GM21529 (cell line): ENCODE measurements around the gene MRNIP.

Experiments used
- ATAC-seq: cut with Tn5 transposase; IDR thresholded peaks from one replicate; pipeline ENCODE4 v1.9.1; 2021; ENCODE audit not compliant: unreplicated experiment

MRNIP gene

DNA sequence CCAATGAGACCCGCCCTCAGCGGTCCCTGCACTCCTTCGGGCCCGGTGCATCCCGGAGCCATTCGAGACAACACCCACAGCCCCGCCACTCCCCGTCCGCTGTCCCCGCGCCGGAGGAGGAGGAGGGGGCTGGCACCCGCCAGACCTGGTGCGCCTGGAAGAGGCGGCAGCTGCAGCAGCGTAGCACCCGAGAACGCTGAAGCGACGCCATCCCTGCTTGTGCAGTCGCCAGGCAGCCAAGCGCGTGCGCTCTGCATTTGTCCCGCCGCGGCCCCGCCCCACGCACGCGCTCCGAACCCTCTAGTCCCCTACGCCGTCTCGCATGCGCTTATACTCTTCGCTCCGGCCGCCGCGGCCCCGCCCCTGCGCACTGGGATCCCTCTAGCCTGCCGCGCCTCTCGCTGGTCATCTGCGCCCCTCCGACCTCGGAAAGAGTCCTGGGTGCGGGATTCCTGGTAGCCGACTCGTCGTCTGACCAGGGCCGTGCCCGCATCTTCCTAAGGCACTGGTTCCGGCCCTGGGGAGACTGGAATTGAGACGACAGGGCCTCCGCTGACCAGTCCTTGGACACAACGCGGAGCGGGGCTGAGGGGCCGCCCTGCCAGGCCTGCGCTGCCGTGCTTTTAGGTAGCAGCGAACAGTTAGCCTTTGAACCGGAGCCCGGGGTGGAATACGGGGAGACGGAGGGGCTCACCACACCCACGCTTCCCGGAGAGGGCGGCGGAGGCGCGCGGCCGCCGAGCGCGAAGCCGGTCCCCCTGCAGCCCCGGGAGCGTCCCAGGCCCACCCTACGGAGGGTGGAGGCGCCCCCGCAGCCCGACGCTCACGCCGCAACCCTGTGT lies at the start of gene MRNIP:
Gene MRNIP (minus strand): TSS at position 232 of the 842 bp plus-strand sequence. CDS start 21 bp downstream, at position 211.
- ATAC-seq = peak; percentile 97

DNA sequence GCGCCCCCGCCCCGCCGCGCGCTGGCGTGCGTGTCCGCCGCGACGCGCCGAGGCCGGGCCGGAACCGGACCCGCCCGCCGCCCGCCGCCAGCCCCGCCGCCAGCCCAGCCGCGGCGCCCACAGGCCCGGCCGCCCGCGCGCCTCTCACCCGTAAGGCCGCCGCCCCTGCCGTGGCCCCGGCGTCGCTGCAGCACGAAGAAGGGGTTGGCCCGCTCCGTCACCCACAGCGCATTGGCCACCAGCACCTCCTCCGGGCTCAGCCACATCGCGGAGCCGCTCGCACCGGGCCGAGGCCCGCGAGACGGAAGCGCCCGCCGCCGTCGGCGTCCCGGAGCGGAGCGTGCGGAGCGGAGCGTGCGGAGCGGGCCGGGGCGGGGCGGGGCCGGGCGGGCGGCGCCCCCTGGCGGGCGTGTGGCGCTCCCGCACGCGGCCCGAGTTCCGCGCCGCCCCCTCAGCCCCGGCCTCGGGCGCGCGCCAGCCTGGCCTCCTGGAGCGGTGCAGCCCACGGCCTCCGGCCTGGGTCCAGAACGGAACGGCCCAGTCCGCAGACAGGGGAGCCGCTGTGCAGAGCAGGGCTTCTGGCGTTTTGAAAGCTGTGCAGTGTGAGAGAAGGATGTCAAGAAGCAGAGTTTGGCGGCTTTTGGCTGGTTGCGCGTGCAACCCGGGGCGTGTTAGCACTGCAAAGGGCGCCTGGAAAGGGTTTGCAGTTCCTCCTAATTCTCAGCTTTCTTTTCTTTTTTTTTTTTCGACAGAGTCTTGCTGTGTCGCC lies 49.1 kb upstream of the MRNIP start, which contains the start of gene TBC1D9B:
Gene TBC1D9B (minus strand): TSS at position 342 of the 769 bp plus-strand sequence. CDS start 76 bp downstream, at position 266.
- peak; percentile 88 for ATAC-seq

GRCh38 chr5:179906795-179907555 lies 48.4 kb upstream of the MRNIP start:
- ATAC-seq = no peak

- ATAC-seq = no peak
These were observed 47.7 kb upstream of the MRNIP start for GRCh38 chr5:179906294-179906794.

- no peak for ATAC-seq
These were observed 46.5 kb upstream of the MRNIP start for GRCh38 chr5:179905161-179905560.

DNA sequence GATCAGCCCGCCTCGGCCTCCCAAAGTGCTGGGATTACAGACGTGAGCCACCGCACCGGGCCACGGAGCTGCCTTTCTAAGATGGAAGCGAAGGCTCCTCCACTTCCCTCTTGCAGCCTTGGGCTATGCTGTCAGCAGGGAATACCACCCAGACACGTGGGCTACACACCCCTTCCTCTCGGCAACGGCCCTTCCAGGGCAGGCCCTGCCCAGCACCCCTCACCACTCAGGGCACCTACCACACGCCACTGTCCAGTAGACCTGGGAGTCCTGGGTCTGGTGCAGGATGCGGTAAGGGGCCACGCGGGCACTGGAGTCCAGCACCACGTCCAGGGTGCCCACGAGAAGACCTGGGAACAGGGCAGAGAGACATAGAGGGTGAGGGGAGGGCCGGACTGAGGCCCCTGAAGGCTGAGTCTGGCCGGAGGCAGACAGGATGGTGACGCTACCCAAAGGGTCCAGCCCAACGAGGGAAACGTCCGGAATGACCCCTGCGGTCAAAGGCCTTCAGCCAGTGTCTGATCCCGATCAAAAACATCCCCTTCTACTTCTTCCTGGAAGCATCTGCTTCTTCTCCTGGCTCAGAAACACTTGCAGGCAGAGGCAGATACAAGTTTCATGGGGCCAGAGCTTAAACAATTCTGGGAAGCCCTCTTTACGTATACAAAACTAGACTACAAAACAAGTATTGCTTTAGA lies 46.0 kb upstream of the MRNIP start:
- no peak for ATAC-seq

GRCh38 chr5:179902763-179903158 lies 44.1 kb upstream of the MRNIP start:
- no peak for ATAC-seq

DNA sequence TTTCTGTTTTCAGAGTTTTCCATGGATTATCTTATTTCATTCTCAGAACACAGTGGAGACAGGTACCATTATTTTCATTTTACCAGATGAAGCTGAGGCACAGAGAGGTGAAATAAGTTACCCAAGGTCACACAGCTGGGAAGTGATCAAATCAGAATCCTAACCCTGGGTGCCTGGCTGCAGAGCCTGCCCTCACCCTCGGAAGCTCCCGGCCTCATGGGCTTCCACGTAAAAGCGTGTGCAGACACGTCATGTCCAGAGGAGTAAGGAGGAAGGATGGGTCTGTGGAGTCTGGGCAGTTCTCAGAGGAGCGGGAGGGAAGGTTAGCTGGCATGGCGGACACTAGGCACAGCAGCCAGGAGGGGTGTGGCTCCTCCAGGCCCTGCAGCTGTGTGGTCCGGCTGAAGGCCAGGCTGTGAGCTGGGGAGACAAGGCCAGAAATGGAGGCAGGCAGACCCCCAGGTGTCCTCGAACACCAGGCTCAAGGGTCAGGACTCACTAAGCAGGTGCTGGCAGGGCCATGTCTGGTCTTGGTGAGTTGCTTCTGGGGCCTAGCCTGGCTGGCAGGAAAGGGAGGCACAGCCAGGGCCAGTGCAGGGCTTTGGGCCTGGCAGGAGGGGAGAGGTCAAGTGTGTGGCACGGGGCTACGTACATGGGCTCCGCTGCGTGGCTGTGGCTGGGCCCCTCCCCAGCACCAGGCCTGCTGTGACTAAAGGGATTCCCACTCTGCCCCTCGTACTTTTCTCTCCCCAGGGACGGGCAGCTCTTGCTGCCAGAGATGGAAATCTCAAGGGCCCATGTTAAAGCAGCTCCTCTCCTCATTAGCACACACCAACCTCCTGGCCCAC lies 43.5 kb upstream of the MRNIP start:
- no peak for ATAC-seq

DNA sequence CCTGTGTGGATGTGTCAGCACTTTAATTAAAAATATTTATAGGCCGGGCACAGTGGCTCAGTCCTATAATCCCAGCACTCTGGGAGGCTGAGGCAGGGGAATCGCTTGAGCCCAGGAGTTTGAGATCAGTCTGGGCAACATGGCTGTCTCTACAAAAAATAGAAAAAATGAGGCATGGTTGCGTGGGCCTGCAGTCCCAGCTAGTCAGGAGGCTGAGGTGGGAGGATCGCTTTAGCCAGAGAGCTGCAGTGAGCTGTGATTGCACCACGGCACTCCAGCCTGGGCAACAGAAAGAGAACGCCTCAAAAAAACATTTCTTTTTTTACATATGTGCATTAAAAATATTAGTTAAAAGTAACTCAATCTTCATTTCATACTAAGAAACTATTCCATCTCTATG lies 42.8 kb upstream of the MRNIP start:
- ATAC-seq = no peak

DNA sequence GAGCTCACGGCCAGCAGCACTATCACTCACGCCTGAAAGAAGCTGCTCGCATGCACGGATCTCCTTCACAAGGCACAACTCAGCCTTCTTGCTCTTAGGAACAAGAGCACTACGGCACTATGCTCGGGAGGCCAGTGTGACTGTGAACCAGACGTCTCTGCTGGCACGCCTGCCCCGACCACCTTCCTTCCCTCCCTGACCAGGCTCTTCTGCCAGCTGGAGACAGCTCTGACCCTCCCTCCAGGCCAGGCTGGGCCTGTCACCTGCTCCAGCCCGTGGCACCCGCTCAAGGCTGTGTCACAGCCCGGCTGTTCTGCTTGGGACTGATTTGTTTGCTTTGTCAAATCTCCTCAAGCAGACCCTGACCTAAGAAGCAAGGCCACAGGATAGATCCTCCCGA lies 42.1 kb upstream of the MRNIP start:
- no peak for ATAC-seq

- ATAC-seq = no peak
These were observed 41.6 kb upstream of the MRNIP start for GRCh38 chr5:179900206-179900605.

DNA sequence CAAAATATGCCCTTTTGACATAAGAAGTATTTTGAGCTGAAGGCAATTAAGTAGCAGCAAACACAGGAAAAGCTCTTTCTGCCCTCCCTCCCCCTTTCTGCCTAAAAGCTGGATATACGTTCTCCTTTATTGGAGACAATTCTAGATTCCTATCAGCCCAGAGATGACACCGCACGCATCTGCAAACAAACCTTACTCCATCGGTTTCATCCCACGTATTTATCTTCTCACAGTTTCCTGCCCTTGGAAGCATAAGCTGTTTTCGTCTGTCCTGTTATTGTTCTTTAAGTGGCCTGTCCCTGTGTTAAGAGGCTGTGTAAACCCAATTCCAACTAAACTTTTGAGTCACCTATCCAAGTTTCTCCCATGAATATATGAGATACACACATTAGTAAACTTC lies 37.2 kb upstream of the MRNIP start:
- ATAC-seq = no peak

DNA sequence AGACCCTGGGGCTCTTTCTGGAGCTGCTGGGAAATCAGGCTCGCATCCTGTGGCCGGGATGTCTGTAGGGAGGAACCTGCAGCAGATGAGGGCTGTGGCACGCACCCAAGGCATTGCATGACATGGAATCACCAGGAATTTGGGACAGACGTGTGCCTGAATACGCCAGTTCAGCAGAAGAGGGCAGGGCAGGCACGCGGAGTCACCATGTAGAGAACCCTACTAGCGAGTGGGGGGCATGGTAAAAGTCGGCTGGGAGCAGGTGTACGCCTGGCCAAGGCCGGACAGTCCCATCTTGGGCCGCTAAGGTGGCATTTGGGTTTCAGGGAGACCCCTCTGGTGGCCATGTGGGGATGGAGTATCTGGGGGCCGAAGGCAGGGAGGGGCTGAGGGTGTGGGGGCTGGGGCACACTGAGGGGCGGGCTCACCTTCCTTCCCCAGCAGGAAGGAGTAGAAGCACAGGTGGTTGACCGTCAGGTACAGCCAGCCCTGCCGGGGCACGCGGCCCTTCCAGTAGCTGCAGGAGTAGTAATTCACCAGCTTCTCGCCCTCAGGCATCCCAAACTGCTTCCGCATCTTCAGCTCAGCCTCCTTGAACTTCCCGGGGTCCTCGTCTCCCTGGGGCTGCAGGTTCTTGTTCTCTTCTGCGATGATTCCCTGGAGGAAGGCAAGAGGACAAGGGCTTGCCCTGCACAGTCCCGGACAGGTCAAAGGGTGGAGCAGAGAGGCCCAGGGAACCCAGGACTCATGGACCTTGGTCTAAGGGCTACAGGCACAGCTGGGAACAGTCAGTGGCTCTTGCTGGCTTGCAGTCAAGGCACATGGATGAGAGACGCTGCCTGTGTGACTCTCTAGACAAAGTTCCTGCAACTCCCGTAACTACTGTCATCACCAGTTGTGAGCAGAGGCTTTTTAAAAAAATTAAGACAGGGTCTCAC lies 35.6 kb upstream of the MRNIP start:
- ATAC-seq = no peak

- ATAC-seq = no peak
These were observed 34.7 kb upstream of the MRNIP start for GRCh38 chr5:179893076-179893957.

DNA sequence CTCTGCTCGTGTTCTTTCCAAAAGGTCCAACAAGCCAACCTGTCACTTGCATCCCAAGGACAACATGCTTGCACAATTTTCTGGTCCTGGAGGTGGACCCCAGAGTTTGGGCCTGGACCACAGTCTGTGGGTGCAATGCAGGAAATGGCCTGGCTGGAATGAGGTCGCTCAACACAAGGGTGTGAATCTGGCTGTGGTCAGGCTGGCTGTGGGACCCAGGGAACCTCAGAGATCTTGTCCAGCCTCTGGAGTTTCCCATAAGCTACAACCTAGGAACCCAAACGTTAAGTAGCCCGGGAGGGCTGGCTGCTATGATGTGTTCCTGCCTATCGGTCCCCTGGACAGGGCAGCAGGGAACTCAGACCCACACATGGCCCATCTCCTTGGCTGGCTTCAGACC lies 33.6 kb upstream of the MRNIP start:
- no peak for ATAC-seq

DNA sequence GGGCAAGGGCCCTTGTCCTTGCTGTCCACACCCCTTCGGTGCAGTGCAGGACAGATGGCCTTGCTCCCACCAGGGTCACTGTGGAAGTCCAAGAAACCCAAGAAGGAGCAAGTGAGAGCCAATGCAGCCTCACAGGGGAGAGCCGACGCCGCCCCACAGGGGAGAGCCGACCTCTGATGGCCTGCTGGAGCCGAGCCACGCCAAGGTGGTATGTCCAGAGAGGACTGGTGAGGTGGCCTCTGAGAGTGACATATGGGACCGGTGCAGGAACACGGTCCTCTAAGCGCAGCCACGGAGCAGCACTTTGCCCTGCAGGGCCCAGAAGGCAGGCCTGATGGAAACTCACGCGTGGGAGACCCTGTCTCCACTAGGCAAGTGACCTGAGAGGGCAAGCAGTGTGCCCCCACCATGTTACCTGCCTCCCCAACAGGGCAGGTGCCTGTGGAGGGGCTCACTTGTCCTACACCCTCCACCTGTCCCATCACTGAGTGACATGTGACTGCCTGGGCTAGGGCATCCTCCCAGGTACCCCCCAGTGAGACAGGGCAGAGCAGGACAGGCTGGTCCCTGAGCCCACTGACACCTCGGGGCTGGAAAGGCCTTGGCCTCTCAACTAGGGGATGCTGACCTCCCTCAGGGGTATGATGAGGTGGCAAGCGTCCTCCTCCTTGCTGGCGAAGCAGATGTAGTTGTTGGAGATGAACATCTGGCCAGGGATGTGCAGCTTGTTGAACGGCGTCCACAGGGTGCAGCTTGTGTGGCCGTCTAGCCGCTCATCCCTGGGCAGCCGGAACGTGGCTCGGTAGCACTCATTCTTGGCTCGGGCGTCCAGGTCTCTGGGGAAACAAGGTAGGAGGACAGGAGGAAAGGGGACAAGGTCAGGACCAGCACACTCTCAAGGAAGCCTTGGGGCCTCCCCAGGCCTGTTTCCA lies 32.4 kb upstream of the MRNIP start:
- ATAC-seq = no peak
